Sigmoid colon (tissue), 7 donors: Measurements from ENCODE around the gene ACTN4. TPM values are rescaled to one million over a fixed set of nuclear protein-coding genes. Genes with fewer than 3 reads are reported as not detected.

ENCODE experiments used
- DNase-seq: peaks from one replicate; pipeline ENCODE4 v3.0.0-alpha.2; 2019
- H3K27ac ChIP-seq, 4 donors: fragments of 200-600 bp; sonication (generic); one replicate each; pipeline ENCODE4 v1.5.1; 2016 to 2019; ENCODE audit warnings: mild to moderate bottlenecking in 1 of 4
- H3K27me3 ChIP-seq, 3 donors: fragments of 200-600 bp; sonication (generic); one replicate each; pipeline ENCODE4 v1.5.1; 2019; ENCODE audit warnings: mild to moderate bottlenecking in 1 of 3
- H3K36me3 ChIP-seq, 4 donors: fragments of 200-600 bp; sonication (generic); one replicate each; pipeline ENCODE4 v1.5.1; 2016 to 2019
- H3K4me1 ChIP-seq, 4 donors: fragments of 200-600 bp; sonication (generic); one replicate each; pipeline ENCODE4 v1.5.1; 2017 to 2019
- H3K4me3 ChIP-seq, 4 donors: fragments of 200-600 bp; sonication (generic); one replicate each; pipeline ENCODE4 v1.5.1; 2017 to 2019; ENCODE audit warnings: mild to moderate bottlenecking in 2 of 4, moderate library complexity in 1 of 4
- H3K9me3 ChIP-seq, 4 donors: fragments of 200-600 bp in 3 of 4; sonication (generic) in 3 of 4; one replicate each; pipeline versions ENCODE4 v1.5.1 to v1.6.1; 2013 to 2019
- EP300 ChIP-seq, 4 donors: sonication (generic); formaldehyde crosslinking; IDR thresholded peaks; one replicate each; pipeline ENCODE4 v1.6.1; 2017; ENCODE audit warnings: antibody characterized with exemption in 4 of 4
- POLR2A ChIP-seq, 2 donors: fragments of 450-650 bp; IDR thresholded peaks; one replicate each; pipeline ENCODE4 v1.6.1; 2016; ENCODE audit warnings: antibody characterized with exemption in 2 of 2, mild to moderate bottlenecking in 2 of 2, moderate library complexity in 2 of 2
- POLR2AphosphoS5 ChIP-seq, 4 donors: sonication (generic); formaldehyde crosslinking; IDR thresholded peaks; one replicate each; pipeline ENCODE4 v1.6.1; 2017; ENCODE audit warnings: antibody characterized with exemption in 4 of 4
- WGBS, 2 donors: extraction: QIAGEN DNeasy Blood & Tissue Kit; methylation state at CpG; one replicate each; pipeline ENCODE4 v1.1.7; 2013; 5-methylcytosine and 5-hydroxymethylcytosine counted together
- intact Hi-C: fragments of 100-400 bp; cut with DNase I; formaldehyde crosslinking; loops from one replicate; pipeline ENCODE4 v1.15.1; 2023
- polyA plus RNA-seq, 3 donors: library from polyadenylated mRNA; stranded (reverse); fragments of 200-250 nt; gene quantifications; one replicate each; pipeline ENCODE4 v1.2.3, GENCODE V29; 2013
- total RNA-seq, 4 donors: library from RNA; depleted of rRNA; stranded (reverse); fragments of >200 nt; gene quantifications; one replicate each; pipeline ENCODE4 v1.1.0, GENCODE V29; 2016
- TF ChIP-seq, protein P1 (sequence below), 4 experiments: fragments of 450-650 bp in 3 of 4; fragments of 200-600 bp in 1 of 4; IDR thresholded peaks; one replicate each; pipeline ENCODE4 v1.5.1; 2016 to 2019; ENCODE audit warnings: antibody characterized with exemption in 4 of 4, mild to moderate bottlenecking in 3 of 4, moderate library complexity in 2 of 4
- donor health status: healthy with polysubstance abuse.
- donor health status: Bipolar disorder and iron deficiency.
- donor health status: healthy.

ACTN4 gene
- total and polyA plus RNA-seq, 7 donors = 122 to 456 (median 176) TPM

DNA sequence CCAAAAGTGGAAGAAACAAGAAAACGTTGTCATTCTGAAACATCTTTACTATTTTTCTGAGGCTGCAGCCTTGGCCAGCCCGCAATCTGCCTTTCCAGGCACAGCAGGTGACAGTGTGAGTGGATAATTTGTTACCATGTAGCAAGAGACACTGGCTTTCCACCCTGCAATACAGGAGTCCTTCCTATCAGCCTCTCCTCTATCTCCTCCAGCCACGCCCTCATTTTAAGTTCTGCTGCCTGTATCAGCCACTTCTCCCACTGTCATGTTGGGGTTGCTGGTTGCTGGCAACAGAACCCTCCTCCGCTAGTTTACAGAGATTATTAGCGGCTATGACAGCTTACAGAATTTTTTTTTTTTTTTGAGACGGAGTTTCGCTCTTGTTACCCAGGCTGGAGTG lies 133.6 kb downstream of the ACTN4 start:
- intact Hi-C loops = no loop called here
- no peak for DNase-seq
- TF ChIP-seq, protein P1, sequence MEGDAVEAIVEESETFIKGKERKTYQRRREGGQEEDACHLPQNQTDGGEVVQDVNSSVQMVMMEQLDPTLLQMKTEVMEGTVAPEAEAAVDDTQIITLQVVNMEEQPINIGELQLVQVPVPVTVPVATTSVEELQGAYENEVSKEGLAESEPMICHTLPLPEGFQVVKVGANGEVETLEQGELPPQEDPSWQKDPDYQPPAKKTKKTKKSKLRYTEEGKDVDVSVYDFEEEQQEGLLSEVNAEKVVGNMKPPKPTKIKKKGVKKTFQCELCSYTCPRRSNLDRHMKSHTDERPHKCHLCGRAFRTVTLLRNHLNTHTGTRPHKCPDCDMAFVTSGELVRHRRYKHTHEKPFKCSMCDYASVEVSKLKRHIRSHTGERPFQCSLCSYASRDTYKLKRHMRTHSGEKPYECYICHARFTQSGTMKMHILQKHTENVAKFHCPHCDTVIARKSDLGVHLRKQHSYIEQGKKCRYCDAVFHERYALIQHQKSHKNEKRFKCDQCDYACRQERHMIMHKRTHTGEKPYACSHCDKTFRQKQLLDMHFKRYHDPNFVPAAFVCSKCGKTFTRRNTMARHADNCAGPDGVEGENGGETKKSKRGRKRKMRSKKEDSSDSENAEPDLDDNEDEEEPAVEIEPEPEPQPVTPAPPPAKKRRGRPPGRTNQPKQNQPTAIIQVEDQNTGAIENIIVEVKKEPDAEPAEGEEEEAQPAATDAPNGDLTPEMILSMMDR (IDR thresholded peaks at IDR 0.05) = no peak
- TF ChIP-seq POLR2AphosphoS5 (IDR thresholded peaks at IDR 0.05) (no peak), EP300 (IDR thresholded peaks at IDR 0.05) (no peak), POLR2A (IDR thresholded peaks at IDR 0.05) (no peak)
- H3K36me3 ChIP-seq = no peaks in the 10 kb centered on the region
- 70 to 77% methylated on average over 7 of the region's 7 CpGs for WGBS, 2 donors
- no peaks in the 10 kb centered on the region for H3K4me1 ChIP-seq
- H3K27me3 ChIP-seq = peaks cover 0 to 4% (median 0%) of the 10 kb centered on the region in 3 donors
- no peak overlapping the region for H3K27ac ChIP-seq
- H3K9me3 ChIP-seq = no peaks in the 10 kb centered on the region
- no peak overlapping the region for H3K4me3 ChIP-seq

Other genes with a start within 250 kb of the ACTN4 start
- 10 to 100 TPM; 17.2 to 27.2 (median 18.6) TPM for gene FAM98C, start 244.6 kb upstream of the ACTN4 start, total RNA-seq
- 10 to 100 TPM; 26.1 to 30.0 (median 27.0) TPM for gene FAM98C, start 244.6 kb upstream of the ACTN4 start, polyA plus RNA-seq
- gene RASGRP4, start 221.4 kb upstream of the ACTN4 start, total RNA-seq = 1 to 10 TPM; 2.5 to 3.6 (median 3.2) TPM
- 1 to 10 TPM in 1 of 3 donors, under 1 TPM in 2; 0.69 to 3.6 (median 0.90) TPM for gene RASGRP4, start 221.4 kb upstream of the ACTN4 start, polyA plus RNA-seq
- gene RYR1, start 214.0 kb upstream of the ACTN4 start, total RNA-seq = 1 to 10 TPM in 3 of 4 donors, under 1 TPM in 1; 0.71 to 4.1 (median 2.0) TPM
- gene RYR1, start 214.0 kb upstream of the ACTN4 start, polyA plus RNA-seq = under 1 TPM; under 0.01 to 0.85 (median under 0.01) TPM
- gene MAP4K1, start 29.7 kb upstream of the ACTN4 start, total RNA-seq = 1 to 10 TPM; 1.2 to 8.9 (median 1.3) TPM
- 10 to 100 TPM in 1 of 3 donors, 1 to 10 TPM in 2; 1.6 to 29.7 (median 4.8) TPM for gene MAP4K1, start 29.7 kb upstream of the ACTN4 start, polyA plus RNA-seq
- 100 to 1,000 TPM; 469 to 803 (median 546) TPM for gene EIF3K, start 28.5 kb upstream of the ACTN4 start, total RNA-seq
- 100 to 1,000 TPM; 498 to 637 (median 574) TPM for gene EIF3K, start 28.5 kb upstream of the ACTN4 start, polyA plus RNA-seq
- 1 to 10 TPM in 1 of 4 donors, under 1 TPM in 2, not detected in 1; 0.33 to 3.0 (median 0.54) TPM for gene CAPN12, start 96.8 kb downstream of the ACTN4 start, total RNA-seq
- gene CAPN12, start 96.8 kb downstream of the ACTN4 start, polyA plus RNA-seq = 10 to 100 TPM in 1 of 3 donors, 1 to 10 TPM in 2; 5.3 to 14.3 (median 6.0) TPM
- gene LGALS7, start 125.9 kb downstream of the ACTN4 start, total RNA-seq = not detected
- not detected for gene LGALS7, start 125.9 kb downstream of the ACTN4 start, polyA plus RNA-seq
- gene LGALS7B, start 141.6 kb downstream of the ACTN4 start, total RNA-seq = 1 to 10 TPM in 1 of 4 donors, not detected in 3; 3.0 TPM
- 1 to 10 TPM in 1 of 3 donors, not detected in 2; 1.2 TPM for gene LGALS7B, start 141.6 kb downstream of the ACTN4 start, polyA plus RNA-seq
- gene LGALS4, start 165.3 kb downstream of the ACTN4 start, total RNA-seq = 10 to 100 TPM in 1 of 4 donors, 1 to 10 TPM in 2, under 1 TPM in 1; 0.33 to 13.2 (median 4.4) TPM
- 1,000 to 10,000 TPM; 2,620 to 9,832 (median 7,672) TPM for gene LGALS4, start 165.3 kb downstream of the ACTN4 start, polyA plus RNA-seq
- 100 to 1,000 TPM in 3 of 4 donors, 10 to 100 TPM in 1; 99.5 to 149 (median 120) TPM for gene ECH1, start 184.1 kb downstream of the ACTN4 start, total RNA-seq
- 100 to 1,000 TPM; 348 to 548 (median 422) TPM for gene ECH1, start 184.1 kb downstream of the ACTN4 start, polyA plus RNA-seq
- 100 to 1,000 TPM; 140 to 201 (median 171) TPM for gene HNRNPL, start 202.3 kb downstream of the ACTN4 start, total RNA-seq
- 100 to 1,000 TPM; 115 to 206 (median 129) TPM for gene HNRNPL, start 202.3 kb downstream of the ACTN4 start, polyA plus RNA-seq
- gene RINL, start 230.6 kb downstream of the ACTN4 start, total RNA-seq = 10 to 100 TPM in 1 of 4 donors, 1 to 10 TPM in 3; 3.5 to 15.8 (median 4.7) TPM
- 10 to 100 TPM in 1 of 3 donors, 1 to 10 TPM in 2; 3.7 to 17.6 (median 4.8) TPM for gene RINL, start 230.6 kb downstream of the ACTN4 start, polyA plus RNA-seq